RWPE2 (cell line): ENCODE results near the gene TJP2.

Source experiments
- ATAC-seq: fragments of 200-7000 bp; cut with Tn5 transposase; 3 replicates; pipeline ENCODE4 v1.9.1; 2021; ENCODE audit warnings: low read depth
- DNase-seq: peaks from one replicate; pipeline ENCODE4 v3.0.0-alpha.2; 2020; ENCODE audit warnings: low spot score
- H3K27ac ChIP-seq: fragments of 450-650 bp; 2 replicates; pipeline ENCODE4 v1.5.1; 2017; ENCODE audit warnings: mild to moderate bottlenecking; ENCODE audit not compliant: poor library complexity, severe bottlenecking
- H3K27me3 ChIP-seq: fragments of 250-450 bp; sonication (Bioruptor Pico); 2 replicates; pipeline ENCODE4 v1.5.1; 2021; ENCODE audit warnings: mild to moderate bottlenecking, moderate library complexity; ENCODE audit not compliant: insufficient read depth, poor library complexity, severe bottlenecking
- H3K36me3 ChIP-seq: fragments of 250-450 bp; sonication (Bioruptor Pico); 2 replicates; pipeline ENCODE4 v1.5.1; 2020; ENCODE audit warnings: low read depth, mild to moderate bottlenecking, moderate library complexity
- H3K4me1 ChIP-seq: fragments of 250-450 bp; sonication (Bioruptor Pico); 2 replicates; pipeline ENCODE4 v1.5.1; 2021; ENCODE audit warnings: mild to moderate bottlenecking, moderate library complexity; ENCODE audit not compliant: insufficient read depth, poor library complexity, severe bottlenecking
- H3K4me3 ChIP-seq: fragments of 250-450 bp; sonication (Bioruptor Pico); 2 replicates; pipeline ENCODE4 v1.5.1; 2021; ENCODE audit warnings: mild to moderate bottlenecking, moderate library complexity; ENCODE audit not compliant: severe bottlenecking
- H3K9me3 ChIP-seq: fragments of 250-450 bp; sonication (Bioruptor Pico); 2 replicates; pipeline ENCODE4 v1.5.1; 2021; ENCODE audit warnings: mild to moderate bottlenecking, moderate library complexity; ENCODE audit not compliant: severe bottlenecking
- TF ChIP-seq, protein P1 (sequence below): fragments of 450-650 bp; IDR thresholded peaks from one replicate; pipeline ENCODE4 v1.5.1; 2017; ENCODE audit warnings: mild to moderate bottlenecking, moderate library complexity; ENCODE audit not compliant: poor library complexity, severe bottlenecking

The TJP2 gene

DNA sequence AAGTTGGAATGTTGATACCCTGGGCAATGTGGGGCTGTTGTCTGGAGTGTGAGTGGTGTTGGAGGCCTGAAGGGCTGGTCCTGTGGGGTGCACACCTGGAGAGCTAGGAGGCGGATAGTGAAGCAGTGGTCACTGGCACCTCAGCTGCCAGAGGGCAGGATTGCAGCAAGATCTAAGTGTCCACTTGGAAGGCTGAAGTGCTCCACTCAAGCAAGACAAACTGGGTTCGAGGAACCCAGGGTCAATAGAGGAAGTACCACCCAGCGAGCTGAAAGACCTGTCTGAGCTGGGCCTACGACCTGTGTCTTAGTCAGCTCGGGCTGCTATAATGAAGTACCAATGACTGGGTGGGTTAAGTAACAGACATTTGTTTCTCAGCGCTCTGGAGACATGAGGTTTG, 39.7 kb upstream of the TJP2 start:
- H3K27ac ChIP-seq = no peak overlapping the region
- ATAC-seq = no peak
- TF ChIP-seq, protein P1, sequence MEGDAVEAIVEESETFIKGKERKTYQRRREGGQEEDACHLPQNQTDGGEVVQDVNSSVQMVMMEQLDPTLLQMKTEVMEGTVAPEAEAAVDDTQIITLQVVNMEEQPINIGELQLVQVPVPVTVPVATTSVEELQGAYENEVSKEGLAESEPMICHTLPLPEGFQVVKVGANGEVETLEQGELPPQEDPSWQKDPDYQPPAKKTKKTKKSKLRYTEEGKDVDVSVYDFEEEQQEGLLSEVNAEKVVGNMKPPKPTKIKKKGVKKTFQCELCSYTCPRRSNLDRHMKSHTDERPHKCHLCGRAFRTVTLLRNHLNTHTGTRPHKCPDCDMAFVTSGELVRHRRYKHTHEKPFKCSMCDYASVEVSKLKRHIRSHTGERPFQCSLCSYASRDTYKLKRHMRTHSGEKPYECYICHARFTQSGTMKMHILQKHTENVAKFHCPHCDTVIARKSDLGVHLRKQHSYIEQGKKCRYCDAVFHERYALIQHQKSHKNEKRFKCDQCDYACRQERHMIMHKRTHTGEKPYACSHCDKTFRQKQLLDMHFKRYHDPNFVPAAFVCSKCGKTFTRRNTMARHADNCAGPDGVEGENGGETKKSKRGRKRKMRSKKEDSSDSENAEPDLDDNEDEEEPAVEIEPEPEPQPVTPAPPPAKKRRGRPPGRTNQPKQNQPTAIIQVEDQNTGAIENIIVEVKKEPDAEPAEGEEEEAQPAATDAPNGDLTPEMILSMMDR = no peak
- no peak overlapping the region for H3K4me3 ChIP-seq
- no peak for DNase-seq
- H3K4me1 ChIP-seq = peaks cover 36% of the 10 kb centered on the region
- H3K9me3 ChIP-seq = no peaks in the 10 kb centered on the region
- no peaks in the 10 kb centered on the region for H3K27me3 ChIP-seq
- H3K36me3 ChIP-seq = no peaks in the 10 kb centered on the region; the same call in 1 of the 2 replicates

DNA sequence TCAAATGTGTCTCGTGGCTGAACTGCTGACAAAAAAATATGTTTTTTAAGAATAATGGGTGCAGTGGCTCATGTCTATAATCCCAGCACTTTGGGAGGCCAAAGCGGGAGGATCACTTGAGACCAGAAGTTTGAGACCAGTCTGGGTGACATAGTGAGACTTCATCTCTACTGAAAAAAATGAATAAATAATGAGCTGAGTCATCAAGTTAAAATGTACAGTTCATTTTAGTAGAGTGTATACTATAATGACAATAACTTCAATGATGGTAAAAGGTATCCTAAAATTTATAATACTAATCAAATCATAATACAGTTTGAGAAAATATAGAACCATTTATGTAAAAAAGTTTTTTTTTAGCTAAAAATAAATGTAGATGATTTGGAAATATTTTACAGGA, 37.9 kb upstream of the TJP2 start:
- H3K4me1 ChIP-seq = peaks cover 21% of the 10 kb centered on the region
- no peaks in the 10 kb centered on the region for H3K9me3 ChIP-seq
- TF ChIP-seq, protein P1 = no peak
- H3K36me3 ChIP-seq = no peaks in the 10 kb centered on the region
- no peak overlapping the region for H3K4me3 ChIP-seq
- H3K27me3 ChIP-seq = no peaks in the 10 kb centered on the region
- DNase-seq = no peak
- no peak for ATAC-seq
- no peak overlapping the region for H3K27ac ChIP-seq

DNA sequence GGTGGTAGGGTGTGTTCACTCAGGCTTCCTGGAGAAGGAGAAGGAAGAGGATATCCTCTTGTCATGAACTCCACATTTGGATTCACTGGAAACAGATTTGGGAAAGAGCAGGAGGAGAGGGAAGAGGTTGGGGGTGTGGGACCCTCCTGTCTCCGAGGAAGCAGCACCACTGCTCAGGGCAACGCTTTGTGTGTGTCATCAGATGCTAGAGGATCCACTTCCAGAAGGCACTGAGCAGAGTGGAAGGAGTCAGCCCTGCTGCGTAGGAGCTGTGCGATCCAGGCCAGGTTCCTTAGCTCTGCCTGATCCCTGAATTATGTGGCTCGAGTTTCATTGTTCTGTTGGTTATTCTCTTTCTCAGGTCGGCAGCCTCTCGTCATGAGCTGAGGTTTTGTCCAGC, 37.3 kb upstream of the TJP2 start:
- TF ChIP-seq, protein P1 = no peak
- Histone ChIP-seq H3K27me3 (no peaks in the 10 kb centered on the region), H3K36me3 (no peaks in the 10 kb centered on the region), H3K4me1 (peaks cover 16% of the 10 kb centered on the region), H3K9me3 (no peaks in the 10 kb centered on the region), H3K27ac (no peak overlapping the region), H3K4me3 (no peak overlapping the region)
- no peak for DNase-seq
- ATAC-seq = no peak

DNA sequence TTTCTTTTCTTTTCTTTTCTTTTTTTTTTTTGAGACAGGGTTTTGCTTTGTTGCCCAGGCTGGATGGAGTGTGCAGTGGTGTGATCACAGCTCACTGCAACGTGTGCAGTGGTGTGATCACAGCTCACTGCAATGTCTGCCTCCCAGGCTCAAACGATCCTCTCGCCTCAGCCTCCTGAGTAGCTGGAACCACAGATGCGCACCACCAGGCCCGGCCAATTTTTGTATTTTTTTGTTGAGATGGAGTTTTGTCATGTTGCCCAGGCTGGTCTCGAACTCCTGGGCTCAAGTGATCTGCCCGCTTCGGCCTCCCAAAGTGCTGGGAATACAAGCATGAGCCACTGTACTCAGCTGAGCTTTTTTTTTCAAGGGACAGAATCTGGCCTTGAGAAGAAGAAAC, 36.8 kb upstream of the TJP2 start:
- Histone ChIP-seq H3K4me3 (no peak overlapping the region), H3K27ac (no peak overlapping the region), H3K4me1 (peaks cover 17% of the 10 kb centered on the region), H3K9me3 (no peaks in the 10 kb centered on the region), H3K36me3 (no peaks in the 10 kb centered on the region), H3K27me3 (no peaks in the 10 kb centered on the region)
- DNase-seq = no peak
- TF ChIP-seq, protein P1 = no peak
- ATAC-seq = no peak

DNA sequence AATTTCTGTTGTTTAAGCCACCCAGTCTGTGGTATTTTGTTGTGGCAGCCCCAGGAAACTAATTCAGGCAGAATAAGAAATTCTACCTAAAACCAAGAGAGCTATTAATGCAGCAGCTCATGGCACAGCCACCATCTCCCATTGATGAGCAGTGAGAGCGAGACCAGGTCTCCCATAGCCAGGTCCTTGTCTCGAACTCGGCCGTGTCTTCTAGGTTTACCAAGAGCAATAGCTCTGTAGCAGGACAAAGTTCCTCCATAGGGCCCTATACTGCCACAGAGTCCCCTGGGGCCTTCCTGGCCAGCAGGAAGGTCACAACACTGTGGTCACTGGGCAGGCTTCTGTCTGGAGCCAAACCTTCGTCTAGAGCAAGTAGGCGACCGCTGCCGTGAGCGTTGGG, 34.5 kb upstream of the TJP2 start:
- TF ChIP-seq, protein P1 = no peak
- Histone ChIP-seq H3K9me3 (no peaks in the 10 kb centered on the region), H3K4me1 (peaks cover 23% of the 10 kb centered on the region), H3K27ac (no peak overlapping the region), H3K27me3 (no peaks in the 10 kb centered on the region), H3K4me3 (no peak overlapping the region), H3K36me3 (no peaks in the 10 kb centered on the region)
- DNase-seq (no peak), ATAC-seq (no peak)
